H1 (cell line): Measurements from ENCODE around the gene CLIP4.

Experiments
- CBX5 ChIP-seq: fragments of 300-800, 300-1000 bp; sonication (generic); IDR thresholded peaks from 2 replicates; pipeline ENCODE4 v1.7.1; 2016; ENCODE audit warnings: antibody characterized with exemption, low read length, low read depth
- CEBPB ChIP-seq: IDR thresholded peaks from 2 replicates; pipeline ENCODE4 v1.6.1; 2012; ENCODE audit warnings: low read depth, low read length
- EGR1 ChIP-seq: IDR thresholded peaks from 2 replicates; pipeline ENCODE4 v1.6.1; 2011; ENCODE audit warnings: low read depth, low read length, borderline replicate concordance
- JUN ChIP-seq: IDR thresholded peaks from 2 replicates; pipeline ENCODE4 v1.6.1; 2011; ENCODE audit warnings: low read depth, mild to moderate bottlenecking, improper control_type of control experiment, low read length
- JUND ChIP-seq: IDR thresholded peaks from 2 replicates; pipeline ENCODE4 v1.6.1; 2011; ENCODE audit warnings: mild to moderate bottlenecking, improper control_type of control experiment, low read length
- KDM5A ChIP-seq: fragments of 200-600 bp; IDR thresholded peaks from 2 replicates; pipeline ENCODE4 v1.7.1; 2012; ENCODE audit warnings: mild to moderate bottlenecking, low read length, inconsistent platforms, mixed read lengths
- NRF1 ChIP-seq: IDR thresholded peaks from 2 replicates; pipeline ENCODE4 v1.6.1; 2011; ENCODE audit warnings: mild to moderate bottlenecking, low read depth, low read length, improper control_type of control experiment
- POLR2A ChIP-seq, 2 experiments: IDR thresholded peaks; 1 replicate in 1 of 2; 2 replicates in 1 of 2; pipeline ENCODE4 v1.6.1; 2011; ENCODE audit warnings: low read depth in 2 of 2, low read length in 2 of 2, mild to moderate bottlenecking in 2 of 2; ENCODE audit errors: control extremely low read depth in 1 of 2
- RAD21 ChIP-seq, 2 experiments: IDR thresholded peaks in 1 of 2; conservative IDR thresholded peaks in 1 of 2; 2 replicates each; pipeline ENCODE4 v1.6.1; 2011; ENCODE audit warnings: low read depth in 2 of 2, low read length in 2 of 2, improper control_type of control experiment in 1 of 2, inconsistent platforms in 1 of 2, mild to moderate bottlenecking in 1 of 2, moderate library complexity in 1 of 2
- RXRA ChIP-seq: IDR thresholded peaks from 2 replicates; pipeline ENCODE4 v1.6.1; 2011; ENCODE audit warnings: low read depth, mild to moderate bottlenecking, low read length, moderate library complexity; ENCODE audit not compliant: insufficient read depth
- SP1 ChIP-seq: IDR thresholded peaks from 2 replicates; pipeline ENCODE4 v1.6.1; 2011; ENCODE audit warnings: low read depth, low read length
- SRF ChIP-seq: IDR thresholded peaks from 2 replicates; pipeline ENCODE4 v1.6.1; 2011; ENCODE audit warnings: mild to moderate bottlenecking, low read depth, low read length, moderate library complexity
- TBP ChIP-seq: IDR thresholded peaks from 2 replicates; pipeline ENCODE4 v1.6.1; 2011; ENCODE audit warnings: low read depth, low read length, improper control_type of control experiment
- TF ChIP-seq, protein P1 (sequence below), 3 experiments: IDR thresholded peaks; 1 replicate in 2 of 3; 2 replicates in 1 of 3; pipeline versions ENCODE4 v1.5.1 to v1.6.1; 2011; ENCODE audit warnings: low read length in 3 of 3, mild to moderate bottlenecking in 3 of 3, inconsistent platforms in 2 of 3, low read depth in 1 of 3, moderate library complexity in 1 of 3; ENCODE audit not compliant: insufficient read depth in 1 of 3; ENCODE audit errors: control extremely low read depth in 1 of 3

DNA sequence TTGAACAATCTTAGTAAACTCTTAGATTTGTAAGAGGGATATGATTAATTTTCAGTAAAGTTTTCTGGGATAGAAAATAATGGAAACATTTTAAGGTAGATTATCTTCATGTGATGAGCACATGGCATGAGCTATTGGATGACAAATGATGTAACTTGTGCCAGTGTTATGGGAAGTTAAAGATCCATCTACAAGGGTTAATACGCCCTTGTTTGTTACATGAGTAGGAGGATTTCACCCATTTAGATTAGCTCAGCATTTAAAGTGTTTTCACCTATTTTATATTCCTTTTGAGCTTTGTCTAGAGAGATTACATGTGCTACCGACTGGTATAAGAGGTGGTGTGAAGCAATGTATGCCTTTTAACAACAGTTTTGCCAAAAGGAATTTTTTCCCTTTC is 5.6 kb downstream of the CLIP4 start:
- no peak for TF ChIP-seq RXRA
- no peak for TF ChIP-seq KDM5A
- TF ChIP-seq, protein P1, sequence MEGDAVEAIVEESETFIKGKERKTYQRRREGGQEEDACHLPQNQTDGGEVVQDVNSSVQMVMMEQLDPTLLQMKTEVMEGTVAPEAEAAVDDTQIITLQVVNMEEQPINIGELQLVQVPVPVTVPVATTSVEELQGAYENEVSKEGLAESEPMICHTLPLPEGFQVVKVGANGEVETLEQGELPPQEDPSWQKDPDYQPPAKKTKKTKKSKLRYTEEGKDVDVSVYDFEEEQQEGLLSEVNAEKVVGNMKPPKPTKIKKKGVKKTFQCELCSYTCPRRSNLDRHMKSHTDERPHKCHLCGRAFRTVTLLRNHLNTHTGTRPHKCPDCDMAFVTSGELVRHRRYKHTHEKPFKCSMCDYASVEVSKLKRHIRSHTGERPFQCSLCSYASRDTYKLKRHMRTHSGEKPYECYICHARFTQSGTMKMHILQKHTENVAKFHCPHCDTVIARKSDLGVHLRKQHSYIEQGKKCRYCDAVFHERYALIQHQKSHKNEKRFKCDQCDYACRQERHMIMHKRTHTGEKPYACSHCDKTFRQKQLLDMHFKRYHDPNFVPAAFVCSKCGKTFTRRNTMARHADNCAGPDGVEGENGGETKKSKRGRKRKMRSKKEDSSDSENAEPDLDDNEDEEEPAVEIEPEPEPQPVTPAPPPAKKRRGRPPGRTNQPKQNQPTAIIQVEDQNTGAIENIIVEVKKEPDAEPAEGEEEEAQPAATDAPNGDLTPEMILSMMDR (IDR thresholded peaks at IDR 0.05; ENCODE audit: control extremely low read depth in 1 of 3, insufficient read depth in 1 of 3, low read depth in 1 of 3, low read length in 3 of 3), result no peak
- TF ChIP-seq TBP, result no peak
- TF ChIP-seq NRF1, result no peak
- TF ChIP-seq JUND, result no peak
- no peak for TF ChIP-seq SP1
- TF ChIP-seq POLR2A (IDR thresholded peaks at IDR 0.05; ENCODE audit: control extremely low read depth in 1 of 2, low read depth in 2 of 2, low read length in 2 of 2), result no peak
- no peak for TF ChIP-seq SRF
- no peak for TF ChIP-seq CEBPB
- TF ChIP-seq RAD21 (IDR thresholded peaks at IDR 0.05 in 1 of 2, conservative IDR thresholded peaks at IDR 0.05 in 1 of 2; ENCODE audit: low read depth in 2 of 2, low read length in 2 of 2), result no peak
- TF ChIP-seq CBX5, result no peak
- TF ChIP-seq JUN, result no peak
- no peak for TF ChIP-seq EGR1
